ENCODE results near the gene OSBPL9.

Gene OSBPL9

GRCh38 chr1:51750218-51750617 is 133.3 kb downstream of the OSBPL9 start:
- peaks cover 7 to 49% of the 10 kb centered on the region in 2 experiments; a peak in 2 of 3 replicates for H3K36me3 ChIP-seq (ENCODE audit: control insufficient read depth in 2 of 2, insufficient read depth in 1 of 2, low read length in 2 of 2)
- POLR2A ChIA-PET = interaction anchor here (0.7 kb wide), 1 partner anchor 210 kb away, joined by 4 read pairs; no protein-coding TSS in a partner anchor

GRCh38 chr1:51750729-51751128 is 133.8 kb downstream of the OSBPL9 start:
- H3K36me3 ChIP-seq (ENCODE audit: control insufficient read depth in 2 of 2, insufficient read depth in 1 of 2, low read length in 2 of 2) = peaks cover 7 to 53% of the 10 kb centered on the region in 2 experiments; a peak in 2 of 3 replicates
- no peaks in the 10 kb centered on the region for H3K4me1 ChIP-seq (ENCODE audit: control insufficient read depth, insufficient read depth, low read length)
- TF ChIP-seq ZNF426 (tag by site-specific recombination; IDR thresholded peaks at IDR 0.05) (no peak), KLF10 (tag by site-specific recombination; IDR thresholded peaks at IDR 0.05) (no peak), ZNF48 (tag by site-specific recombination; IDR thresholded peaks at IDR 0.05) (no peak), ZNF132 (tag by site-specific recombination; IDR thresholded peaks at IDR 0.05; ENCODE audit: borderline replicate concordance) (no peak), ZNF324 (tag by site-specific recombination; IDR thresholded peaks at IDR 0.05) (no peak), ZNF211 (tag by site-specific recombination; IDR thresholded peaks at IDR 0.05; ENCODE audit: low read depth) (no peak), ZNF623 (tag by site-specific recombination; IDR thresholded peaks at IDR 0.05) (no peak)
- CTCF ChIA-PET = interaction anchor here (1.5 kb wide), 1 partner anchor 18 kb away, joined by 6 read pairs; no protein-coding TSS in a partner anchor
- H3K9me3 ChIP-seq (ENCODE audit: control insufficient read depth, insufficient read depth, low read depth, low read length) = no peaks in the 10 kb centered on the region
- POLR2A ChIA-PET = no interaction called here
- no peak overlapping the region for H3K4me3 ChIP-seq (ENCODE audit: low read depth, low read length)
- no peak overlapping the region for H3K27ac ChIP-seq (ENCODE audit: extremely low read depth, low read depth, low read length)

More at GRCh38 chr1:51750218-51750617, 133.3 kb downstream of the OSBPL9 start:
- CTCF ChIA-PET = interaction anchor here (1.0 to 1.6 kb wide), 3 partner anchors 19 to 177 kb away, joined by 3 to 6 read pairs (median 4); no protein-coding TSS in a partner anchor
- H3K9me3 ChIP-seq (ENCODE audit: control insufficient read depth, insufficient read depth, low read depth, low read length) = no peaks in the 10 kb centered on the region
- TF ChIP-seq SP2 (tag by site-specific recombination; IDR thresholded peaks at IDR 0.05) (no peak), ZNF311 (tag by site-specific recombination; IDR thresholded peaks at IDR 0.05; ENCODE audit: borderline replicate concordance) (no peak), PATZ1 (tag by site-specific recombination; IDR thresholded peaks at IDR 0.05) (no peak), ZNF223 (tag by site-specific recombination; IDR thresholded peaks at IDR 0.05) (no peak), ZNF157 (tag by site-specific recombination; IDR thresholded peaks at IDR 0.05) (no peak), KLF17 (tag by site-specific recombination; IDR thresholded peaks at IDR 0.05) (no peak), GFI1B (tag by site-specific recombination; IDR thresholded peaks at IDR 0.05) (no peak), ZNF335 (tag by site-specific recombination; conservative IDR thresholded peaks at IDR 0.05) (no peak), PRDM6 (tag by site-specific recombination; IDR thresholded peaks at IDR 0.05) (peak; percentile 31; the same call in 1 of the 2 replicates), ZNF354C (tag by site-specific recombination; IDR thresholded peaks at IDR 0.05; ENCODE audit: borderline replicate concordance, low read depth) (no peak), PRDM1 (tag by site-specific recombination; IDR thresholded peaks at IDR 0.05) (no peak), ZNF404 (tag by site-specific recombination; IDR thresholded peaks at IDR 0.05) (no peak), BCL11B (tag by site-specific recombination; IDR thresholded peaks at IDR 0.05; ENCODE audit: low read depth) (no peak), ZBTB7A (tag by site-specific recombination; IDR thresholded peaks at IDR 0.05; ENCODE audit: low read depth) (no peak), ZNF561 (tag by site-specific recombination; IDR thresholded peaks at IDR 0.05; ENCODE audit: borderline replicate concordance) (no peak), ZNF16 (tag by site-specific recombination; IDR thresholded peaks at IDR 0.05; ENCODE audit: low read depth) (no peak), OSR2 (tag by site-specific recombination; IDR thresholded peaks at IDR 0.05) (peak; percentile 82)
- no peak overlapping the region for H3K4me3 ChIP-seq (ENCODE audit: low read depth, low read length)
- H3K4me1 ChIP-seq (ENCODE audit: control insufficient read depth, insufficient read depth, low read length) = 0 out of 2 replicates have a peak, but pooled peaks cover 5% of the 10 kb centered on the region
- H3K27ac ChIP-seq (ENCODE audit: extremely low read depth, low read depth, low read length) = no peak overlapping the region

All from HEK293 (cell line).